ENCODE results near the gene SLC39A8.
A peak's percentile ranks its signal among the peaks of the same experiment; 100 is the strongest.
"Not testable (repeated sequence)": the region's sequence is repeated elsewhere in the genome, so short reads cannot be mapped to it uniquely, and the experiment has no call there.

The SLC39A8 gene

GRCh38 chr4:102344954-102345794 lies at the start of gene SLC39A8:
SLC39A8 (minus strand) TSS chr4:102345482; CDS start chr4:102344662, 820 bp downstream.
- peak; percentile 88 for DNase-seq (ENCODE audit: low read depth)

- no peak for DNase-seq (ENCODE audit: low read depth)
These were observed 46.9 kb upstream of the SLC39A8 start for GRCh38 chr4:102392033-102392744.

GRCh38 chr4:102390438-102390837 lies 45.2 kb upstream of the SLC39A8 start:
- DNase-seq (ENCODE audit: low read depth) = no peak

GRCh38 chr4:102388611-102389010 lies 43.3 kb upstream of the SLC39A8 start:
- no peak for DNase-seq (ENCODE audit: low read depth)

- DNase-seq (ENCODE audit: low read depth) = no peak
These were observed 42.4 kb upstream of the SLC39A8 start for GRCh38 chr4:102387552-102388150.

- no peak for DNase-seq (ENCODE audit: low read depth)
These were observed 41.7 kb upstream of the SLC39A8 start for GRCh38 chr4:102386966-102387365.

GRCh38 chr4:102380253-102380652 lies 35.0 kb upstream of the SLC39A8 start:
- not testable (repeated sequence) for DNase-seq (ENCODE audit: low read depth)

GRCh38 chr4:102362922-102363432 lies 17.7 kb upstream of the SLC39A8 start:
- no peak for DNase-seq (ENCODE audit: low read depth)

GRCh38 chr4:102358128-102358527 lies 12.8 kb upstream of the SLC39A8 start:
- DNase-seq (ENCODE audit: low read depth) = no peak

GRCh38 chr4:102357637-102358036 lies 12.4 kb upstream of the SLC39A8 start:
- DNase-seq (ENCODE audit: low read depth) = not testable (repeated sequence)

- no peak for DNase-seq (ENCODE audit: low read depth)
These were observed 11.4 kb upstream of the SLC39A8 start for GRCh38 chr4:102356562-102357202.

GRCh38 chr4:102355748-102356147 lies 10.5 kb upstream of the SLC39A8 start:
- no peak for DNase-seq (ENCODE audit: low read depth)

- no peak for DNase-seq (ENCODE audit: low read depth)
These were observed 9.6 kb upstream of the SLC39A8 start for GRCh38 chr4:102354671-102355454.

- DNase-seq (ENCODE audit: low read depth) = no peak
These were observed 7.5 kb upstream of the SLC39A8 start for GRCh38 chr4:102352781-102353180.

GRCh38 chr4:102350634-102351033 lies 5.4 kb upstream of the SLC39A8 start:
- DNase-seq (ENCODE audit: low read depth) = no peak

- no peak for DNase-seq (ENCODE audit: low read depth)
These were observed 3.4 kb upstream of the SLC39A8 start for GRCh38 chr4:102348701-102349100.

- no peak for DNase-seq (ENCODE audit: low read depth)
These were observed 466 bp upstream of the SLC39A8 start for GRCh38 chr4:102345795-102346100.

- peak; percentile 36 for DNase-seq (ENCODE audit: low read depth)
These were observed 745 bp downstream of the SLC39A8 start for GRCh38 chr4:102344520-102344953.

GRCh38 chr4:102343964-102344519 lies 1.2 kb downstream of the SLC39A8 start:
- peak; percentile 44 for DNase-seq (ENCODE audit: low read depth)

- DNase-seq (ENCODE audit: low read depth) = no peak
These were observed 2.7 kb downstream of the SLC39A8 start for GRCh38 chr4:102342404-102343074.

- no peak for DNase-seq (ENCODE audit: low read depth)
These were observed 4.1 kb downstream of the SLC39A8 start for GRCh38 chr4:102341201-102341600.

All from stimulated activated CD4-positive, alpha-beta T cell treated with anti-CD3 and anti-CD28 coated beads, Interleukin-2, amount 100 ng/mL, for 4 hours (primary cell).